Measurements from ENCODE around the gene FUZ.
A peak's percentile ranks its signal among the peaks of the same experiment; 100 is the strongest.
"Not testable (repeated sequence)": the region's sequence is repeated elsewhere in the genome, so short reads cannot be mapped to it uniquely, and the experiment has no call there.

The FUZ gene

GRCh38 chr19:49832556-49832955, 19.5 kb upstream of the FUZ start:
- DNase-seq (ENCODE audit: low spot score), result no peak

- no peak for DNase-seq (ENCODE audit: low spot score)
Measured at GRCh38 chr19:49831592-49831991, 18.5 kb upstream of the FUZ start.

GRCh38 chr19:49830766-49831165, 17.7 kb upstream of the FUZ start:
- DNase-seq (ENCODE audit: low spot score), result no peak

- DNase-seq (ENCODE audit: low spot score), result no peak
Measured at GRCh38 chr19:49829721-49830120, 16.6 kb upstream of the FUZ start.

GRCh38 chr19:49829200-49829599, 16.1 kb upstream of the FUZ start:
- DNase-seq (ENCODE audit: low spot score), result no peak

- DNase-seq (ENCODE audit: low spot score), result no peak
Measured at GRCh38 chr19:49827034-49827433, 13.9 kb upstream of the FUZ start.

GRCh38 chr19:49824662-49825061, 11.6 kb upstream of the FUZ start:
- no peak for DNase-seq (ENCODE audit: low spot score)

GRCh38 chr19:49823472-49823871, 10.4 kb upstream of the FUZ start:
- no peak for DNase-seq (ENCODE audit: low spot score)

GRCh38 chr19:49820125-49820524, 7.0 kb upstream of the FUZ start:
- no peak for DNase-seq (ENCODE audit: low spot score)

- not testable (repeated sequence) for DNase-seq (ENCODE audit: low spot score)
Measured at GRCh38 chr19:49819452-49820115, 6.5 kb upstream of the FUZ start.

- DNase-seq (ENCODE audit: low spot score), result no peak
Measured at GRCh38 chr19:49818649-49819370, 5.7 kb upstream of the FUZ start.

- peak; percentile 78 for DNase-seq (ENCODE audit: low spot score)
Measured at GRCh38 chr19:49817964-49818648, 5.0 kb upstream of the FUZ start, which contains the start of gene MED25. MED25 (plus strand) TSS chr19:49818289; CDS start chr19:49818342, 53 bp downstream.

GRCh38 chr19:49816590-49816989, 3.5 kb upstream of the FUZ start:
- DNase-seq (ENCODE audit: low spot score), result no peak

GRCh38 chr19:49814010-49814409, 918 bp upstream of the FUZ start:
- DNase-seq (ENCODE audit: low spot score), result peak; percentile 2

- no peak for DNase-seq (ENCODE audit: low spot score)
Measured at GRCh38 chr19:49812452-49812996, 568 bp downstream of the FUZ start.

GRCh38 chr19:49811328-49811727, 1.8 kb downstream of the FUZ start:
- DNase-seq (ENCODE audit: low spot score), result no peak

GRCh38 chr19:49809941-49810389, 3.1 kb downstream of the FUZ start:
- no peak for DNase-seq (ENCODE audit: low spot score)

- DNase-seq (ENCODE audit: low spot score), result no peak
Measured at GRCh38 chr19:49809160-49809940, 3.7 kb downstream of the FUZ start.

- DNase-seq (ENCODE audit: low spot score), result no peak
Measured at GRCh38 chr19:49808711-49809159, 4.4 kb downstream of the FUZ start.

- no peak for DNase-seq (ENCODE audit: low spot score)
Measured at GRCh38 chr19:49807904-49808675, 5.0 kb downstream of the FUZ start.

Measured in LoVo (cell line).